ENCODE measurements around the gene GALNT17. TPM values are rescaled to one million over a fixed set of nuclear protein-coding genes. Genes with fewer than 3 reads are reported as not detected.

Gene GALNT17
- total and polyA plus RNA-seq, 2 experiments from 2014 or later: 11.1 to 65.6 TPM

DNA sequence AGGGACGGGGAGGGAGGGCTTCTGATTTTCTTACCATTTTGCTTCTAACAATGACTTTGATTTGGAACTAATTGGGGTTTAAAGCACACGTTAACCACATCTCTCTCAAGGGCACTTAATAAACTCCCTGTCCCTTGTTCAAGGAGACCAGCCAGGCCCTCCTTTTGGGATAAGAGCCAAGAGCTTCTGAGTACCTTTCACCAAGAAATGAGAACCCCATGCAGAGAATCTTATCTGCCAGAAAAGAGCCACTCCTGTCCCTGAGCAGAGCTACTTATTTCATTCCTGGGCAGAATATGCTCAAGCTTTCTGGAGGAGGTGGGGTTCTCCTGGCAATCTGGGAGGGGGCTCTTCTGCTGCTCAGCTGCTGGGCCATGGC is 574.6 kb downstream of the GALNT17 start:
- H3K36me3 ChIP-seq (ENCODE audit: insufficient read depth): no peaks in the 10 kb centered on the region; the same call in 1 of the 2 replicates
- Mint-ChIP-seq H3K27ac (no peak overlapping the region), H3K4me3 (no peak overlapping the region), H3K27me3 (ENCODE audit: insufficient read depth, low read depth, poor library complexity) (peaks cover 4% of the 10 kb centered on the region), H3K9me3 (peaks cover 22% of the 10 kb centered on the region), H3K36me3 (ENCODE audit: low read depth) (peaks cover 40% of the 10 kb centered on the region), H3K4me1 (no peaks in the 10 kb centered on the region)
- no peak overlapping the region for H3K4me2 ChIP-seq
- H2AFZ ChIP-seq: no peak overlapping the region
- 0 out of 2 replicates have a peak, but pooled peaks cover 3% of the 10 kb centered on the region for H3F3A ChIP-seq (replicated peaks; ENCODE audit: low read depth)
- no peaks in the 10 kb centered on the region for H3K9me2 ChIP-seq (ENCODE audit: insufficient read depth)
- H3K4me3 ChIP-seq: no peak overlapping the region
- ATAC-seq (no peak), DNase-seq (ENCODE audit: low spot score) (no peak)
- no peak overlapping the region for H3K27ac ChIP-seq (ENCODE audit: low read depth)
- no peak for TF ChIP-seq NANOG (IDR thresholded peaks at IDR 0.05; ENCODE audit: borderline replicate concordance)
- TF ChIP-seq EZH2 (IDR thresholded peaks at IDR 0.05; ENCODE audit: low read depth, unreplicated experiment): no peak
- TF ChIP-seq STAT1 (IDR thresholded peaks at IDR 0.05; ENCODE audit: unreplicated experiment): no peak
- TF ChIP-seq ZNF462 (CRISPR knock-in tag; IDR thresholded peaks at IDR 0.05): no peak
- no peak for TF ChIP-seq POLR2AphosphoS5 (IDR thresholded peaks at IDR 0.05; ENCODE audit: low read depth)
- no peak for TF ChIP-seq CREB1 (CRISPR knock-in tag; IDR thresholded peaks at IDR 0.05; ENCODE audit: low read depth)
- TF ChIP-seq, protein P1, sequence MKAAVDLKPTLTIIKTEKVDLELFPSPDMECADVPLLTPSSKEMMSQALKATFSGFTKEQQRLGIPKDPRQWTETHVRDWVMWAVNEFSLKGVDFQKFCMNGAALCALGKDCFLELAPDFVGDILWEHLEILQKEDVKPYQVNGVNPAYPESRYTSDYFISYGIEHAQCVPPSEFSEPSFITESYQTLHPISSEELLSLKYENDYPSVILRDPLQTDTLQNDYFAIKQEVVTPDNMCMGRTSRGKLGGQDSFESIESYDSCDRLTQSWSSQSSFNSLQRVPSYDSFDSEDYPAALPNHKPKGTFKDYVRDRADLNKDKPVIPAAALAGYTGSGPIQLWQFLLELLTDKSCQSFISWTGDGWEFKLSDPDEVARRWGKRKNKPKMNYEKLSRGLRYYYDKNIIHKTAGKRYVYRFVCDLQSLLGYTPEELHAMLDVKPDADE (IDR thresholded peaks at IDR 0.05): no peak
- TF ChIP-seq JUNB (IDR thresholded peaks at IDR 0.05; ENCODE audit: unreplicated experiment): no peak
- no peaks in the 10 kb centered on the region for H3K4me1 ChIP-seq (ENCODE audit: insufficient read depth)
- H4K20me1 ChIP-seq (replicated peaks; ENCODE audit: insufficient read depth): no peaks in the 10 kb centered on the region
- no peaks in the 10 kb centered on the region for H3K79me2 ChIP-seq (replicated peaks; ENCODE audit: insufficient read depth)
- no peaks in the 10 kb centered on the region for H3K27me3 ChIP-seq (ENCODE audit: insufficient read depth)

All from GM23338 (cell line).